ENCODE measurements around the gene CHPF.

Gene CHPF

GRCh38 chr2:219566640-219567039, 23.0 kb upstream of the CHPF start:
- no peak for DNase-seq

GRCh38 chr2:219565130-219566080, 21.8 kb upstream of the CHPF start:
- DNase-seq = no peak

- no peak for DNase-seq
These were observed 19.8 kb upstream of the CHPF start for GRCh38 chr2:219563271-219563928.

- DNase-seq = no peak
These were observed 18.7 kb upstream of the CHPF start for GRCh38 chr2:219562049-219563020.

GRCh38 chr2:219561179-219562048, 17.8 kb upstream of the CHPF start:
- no peak for DNase-seq

- DNase-seq = no peak
These were observed 17.2 kb upstream of the CHPF start for GRCh38 chr2:219560893-219561178.

GRCh38 chr2:219560037-219560892, 16.7 kb upstream of the CHPF start:
- peak in 1 of 4 experiments; percentile 14 for DNase-seq

GRCh38 chr2:219559156-219559915, 15.7 kb upstream of the CHPF start:
- DNase-seq = no peak

GRCh38 chr2:219557791-219558785, 14.5 kb upstream of the CHPF start:
- no peak for DNase-seq

- DNase-seq = no peak
These were observed 13.7 kb upstream of the CHPF start for GRCh38 chr2:219557320-219557719.

- no peak for DNase-seq
These were observed 12.8 kb upstream of the CHPF start for GRCh38 chr2:219556413-219556812.

GRCh38 chr2:219555956-219556355, 12.3 kb upstream of the CHPF start:
- no peak for DNase-seq

GRCh38 chr2:219554350-219554749, 10.7 kb upstream of the CHPF start:
- DNase-seq = no peak

- no peak for DNase-seq
These were observed 9.9 kb upstream of the CHPF start for GRCh38 chr2:219553463-219553963.

- DNase-seq = no peak
These were observed 9.5 kb upstream of the CHPF start for GRCh38 chr2:219553168-219553417.

GRCh38 chr2:219552382-219553167, 9.0 kb upstream of the CHPF start:
- peak; percentile 55 to 80 (median 72) for DNase-seq

- DNase-seq = peak in 2 of 4 experiments; percentile 27 to 32
These were observed 8.1 kb upstream of the CHPF start for GRCh38 chr2:219551441-219552381.
